GM19397 (cell line): Measurements from ENCODE around the gene DMD.
"Not testable (repeated sequence)": the region's sequence is repeated elsewhere in the genome, so short reads cannot be mapped to it uniquely, and the experiment has no call there.

ENCODE experiments used
- ATAC-seq: cut with Tn5 transposase; IDR thresholded peaks from one replicate; pipeline ENCODE4 v1.9.1; 2021; ENCODE audit warnings: mild to moderate bottlenecking, moderate library complexity; ENCODE audit not compliant: unreplicated experiment

Gene DMD

GRCh38 chrX:31470753-31471152 is 1740.6 kb downstream of the DMD start:
- not testable (repeated sequence) for ATAC-seq

- no peak for ATAC-seq
Measured at GRCh38 chrX:31464306-31464915, 1746.9 kb downstream of the DMD start.

GRCh38 chrX:31461266-31461665 is 1750.1 kb downstream of the DMD start:
- ATAC-seq = no peak

DNA sequence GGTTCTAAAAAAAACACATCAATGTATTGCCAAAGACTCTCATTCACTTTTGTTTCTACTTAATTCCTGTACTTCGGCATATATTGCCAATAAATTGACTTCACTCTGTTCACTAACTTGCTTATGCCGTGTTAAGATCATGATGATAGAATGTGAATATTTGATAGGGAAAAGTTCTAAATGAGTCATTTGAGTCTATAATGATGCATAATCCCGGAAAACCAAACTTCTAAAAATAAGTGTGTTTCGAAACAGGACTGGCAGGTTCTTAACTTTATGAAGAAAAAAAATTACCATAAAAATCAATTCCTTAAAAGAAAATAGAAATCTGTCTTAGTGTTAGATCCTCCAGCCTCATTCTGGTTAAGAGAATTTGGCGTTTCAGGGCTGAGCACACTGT is 1752.0 kb downstream of the DMD start:
- ATAC-seq = no peak

GRCh38 chrX:31449965-31450364 is 1761.4 kb downstream of the DMD start:
- ATAC-seq = no peak

DNA sequence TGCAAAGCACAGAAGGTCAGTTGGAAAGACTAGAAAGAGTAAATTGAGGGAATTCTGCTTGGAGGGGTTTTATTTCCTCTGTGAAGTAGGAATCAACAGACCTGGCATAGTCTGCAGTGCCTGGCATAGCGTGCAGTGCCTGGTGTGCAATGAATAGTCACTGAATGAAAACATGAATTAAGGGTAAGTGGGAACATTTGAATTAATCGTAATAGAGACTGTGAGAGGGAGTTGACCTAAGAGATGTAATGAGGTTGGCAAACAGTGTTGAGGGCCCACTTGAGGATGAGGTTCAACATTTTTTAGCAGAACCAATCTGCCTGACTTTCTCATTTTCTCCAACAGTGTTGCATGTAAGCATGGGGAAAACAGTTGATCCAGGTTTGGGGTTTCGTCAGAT is 1762.3 kb downstream of the DMD start:
- no peak for ATAC-seq

- no peak for ATAC-seq
Measured at GRCh38 chrX:31445542-31445941, 1765.8 kb downstream of the DMD start.

- ATAC-seq = no peak
Measured at GRCh38 chrX:31443654-31444053, 1767.7 kb downstream of the DMD start.

DNA sequence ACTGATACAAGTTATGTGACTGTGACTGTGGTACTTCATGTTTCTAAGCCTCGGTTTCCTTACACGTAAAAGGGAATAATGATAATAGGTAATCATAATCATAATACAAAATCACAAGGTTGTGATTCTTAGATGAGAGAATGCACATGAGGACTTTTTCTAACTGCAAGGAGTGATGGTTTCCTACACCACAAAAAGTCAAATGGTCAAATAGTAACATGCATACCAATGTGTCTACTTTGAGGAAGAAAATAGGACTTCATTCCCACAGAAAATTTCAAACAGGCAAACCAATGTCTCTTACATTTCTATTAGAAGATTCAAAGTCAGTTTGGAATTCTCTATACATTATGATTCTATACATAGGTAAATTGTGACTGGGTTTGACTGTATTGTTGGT is 1770.8 kb downstream of the DMD start:
- no peak for ATAC-seq

DNA sequence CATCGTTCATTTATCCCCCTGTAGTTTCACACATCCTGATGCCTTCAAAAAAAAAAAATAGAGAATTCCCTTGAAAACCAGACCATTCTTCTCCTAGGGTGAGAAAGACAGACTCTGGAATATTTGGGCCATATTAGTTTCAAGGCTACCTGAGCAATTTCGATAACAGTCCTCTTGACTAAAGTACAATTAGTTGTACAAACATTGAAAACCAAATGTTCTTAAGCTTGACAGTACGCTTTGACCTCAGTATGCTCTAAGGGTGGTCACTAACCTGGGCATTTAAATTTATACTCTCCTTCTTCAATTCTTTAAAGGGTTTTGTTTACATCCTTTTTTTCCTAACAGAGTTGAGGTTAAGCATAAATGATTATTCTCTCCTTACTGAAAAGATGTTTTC is 1774.9 kb downstream of the DMD start:
- no peak for ATAC-seq

- ATAC-seq = no peak
Measured at GRCh38 chrX:31435592-31435991, 1775.8 kb downstream of the DMD start.

DNA sequence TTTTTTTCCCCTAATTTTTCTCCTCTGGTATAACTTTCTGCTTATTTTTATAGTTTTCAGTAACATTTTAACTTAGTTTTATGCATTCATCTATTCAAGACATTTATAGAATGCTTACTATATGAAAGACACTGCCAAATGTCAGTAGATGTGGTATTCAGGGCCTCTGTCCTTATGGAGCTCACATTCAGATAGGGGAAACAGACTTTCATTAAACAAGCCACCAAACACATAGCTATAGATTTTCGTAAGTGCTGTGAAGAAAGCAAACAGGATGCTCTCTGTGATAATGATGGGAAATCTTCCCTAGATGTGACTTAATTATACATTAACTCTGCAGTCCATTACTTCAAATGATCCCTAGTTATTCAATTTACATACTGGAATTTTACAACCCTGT is 1777.5 kb downstream of the DMD start:
- no peak for ATAC-seq

DNA sequence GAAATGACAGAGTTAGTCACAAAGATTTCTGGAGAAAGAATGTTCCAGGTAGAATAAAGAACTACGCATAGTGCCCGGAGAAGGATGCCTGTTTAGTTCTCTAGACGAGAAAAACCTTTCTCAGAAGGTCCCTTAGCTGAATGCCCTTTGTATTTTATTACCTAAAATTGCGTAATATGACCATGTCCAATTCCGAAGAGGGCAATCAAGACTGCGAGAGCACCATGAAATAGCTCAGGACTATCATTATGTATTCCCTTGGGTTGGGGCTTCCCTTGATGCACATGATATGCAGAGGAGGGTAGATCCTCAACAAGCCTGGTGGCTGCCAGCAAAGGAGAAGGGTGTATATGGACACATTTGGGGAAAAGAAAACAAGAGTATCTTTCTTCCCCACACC is 1781.4 kb downstream of the DMD start:
- ATAC-seq = no peak

- no peak for ATAC-seq
Measured at GRCh38 chrX:31423609-31424189, 1787.7 kb downstream of the DMD start.

GRCh38 chrX:31421441-31421840 is 1789.9 kb downstream of the DMD start:
- no peak for ATAC-seq

GRCh38 chrX:31420711-31421151 is 1790.6 kb downstream of the DMD start:
- ATAC-seq = no peak

DNA sequence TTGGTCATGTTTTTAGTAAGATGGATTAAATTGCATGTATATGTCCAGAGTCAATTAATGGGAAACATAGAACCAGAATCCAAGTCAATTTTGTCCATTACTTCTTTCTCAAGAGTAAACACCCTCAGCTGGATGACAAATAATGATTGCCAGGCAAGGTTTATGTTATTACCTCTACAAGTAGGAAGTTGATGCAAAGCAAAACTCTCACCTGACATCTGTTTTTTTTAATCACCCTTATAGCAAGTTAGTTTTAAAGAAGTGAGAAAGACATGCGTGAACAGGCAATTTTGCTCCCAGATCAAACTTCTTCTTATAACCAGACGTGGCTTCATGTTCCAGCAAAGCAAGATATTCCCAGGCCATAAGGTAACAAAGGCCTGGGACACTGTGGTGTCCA is 1791.0 kb downstream of the DMD start:
- no peak for ATAC-seq

DNA sequence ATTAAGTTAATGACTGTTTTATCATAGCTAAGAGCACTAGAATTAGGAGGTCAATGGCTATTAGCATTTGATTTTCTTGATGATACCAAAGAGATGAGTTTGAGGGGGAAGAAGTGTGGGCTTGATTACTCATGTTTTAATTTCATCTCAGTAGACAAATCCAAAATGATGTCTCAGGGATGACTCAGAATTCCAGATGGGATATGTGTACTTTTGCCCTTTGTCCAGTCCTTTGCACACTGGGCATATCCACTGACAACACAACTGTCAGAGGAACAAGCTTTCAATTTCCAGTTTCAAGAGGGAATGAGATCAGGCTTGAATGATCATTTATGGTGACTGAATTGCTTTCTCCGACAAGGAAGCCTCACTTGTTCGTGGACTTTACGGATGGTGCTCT is 1814.2 kb downstream of the DMD start:
- no peak for ATAC-seq

DNA sequence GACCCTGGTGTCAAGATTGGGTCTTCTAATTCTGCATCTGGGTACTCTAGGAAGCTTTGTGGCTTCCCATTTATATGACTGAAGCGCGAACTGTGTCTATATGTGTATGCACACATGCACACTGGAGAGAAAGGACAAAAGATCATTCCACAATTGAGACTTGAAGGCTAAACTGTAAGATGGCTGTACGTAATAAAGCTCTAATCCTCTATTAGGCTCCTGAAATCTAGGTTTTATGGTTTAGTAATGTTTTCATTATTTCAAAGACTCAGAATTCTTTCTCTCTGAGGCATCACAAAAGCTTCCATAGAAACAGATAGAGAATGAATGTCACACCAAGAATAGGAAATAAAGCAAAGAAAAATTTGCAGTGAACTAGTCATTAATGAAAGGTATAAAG is 1818.8 kb downstream of the DMD start:
- ATAC-seq = no peak

DNA sequence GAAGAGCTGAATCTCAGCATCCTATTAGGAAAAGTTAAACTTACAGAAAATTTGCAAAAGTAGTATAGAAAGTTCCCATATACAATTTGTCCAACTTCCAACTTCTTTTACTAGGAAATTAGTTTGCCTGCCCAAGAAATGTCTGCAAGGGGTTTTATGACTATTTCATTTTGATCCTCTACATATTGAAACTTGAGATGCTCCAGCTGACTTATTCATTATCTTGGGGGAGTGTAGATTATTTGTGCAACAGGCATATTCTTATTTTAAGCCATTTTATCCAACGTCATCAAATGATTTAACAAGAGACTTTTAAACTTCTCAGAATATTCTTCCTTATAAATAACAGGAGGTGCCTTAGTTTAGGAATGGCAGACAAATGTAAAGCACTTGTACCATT is 1822.4 kb downstream of the DMD start:
- ATAC-seq = no peak

DNA sequence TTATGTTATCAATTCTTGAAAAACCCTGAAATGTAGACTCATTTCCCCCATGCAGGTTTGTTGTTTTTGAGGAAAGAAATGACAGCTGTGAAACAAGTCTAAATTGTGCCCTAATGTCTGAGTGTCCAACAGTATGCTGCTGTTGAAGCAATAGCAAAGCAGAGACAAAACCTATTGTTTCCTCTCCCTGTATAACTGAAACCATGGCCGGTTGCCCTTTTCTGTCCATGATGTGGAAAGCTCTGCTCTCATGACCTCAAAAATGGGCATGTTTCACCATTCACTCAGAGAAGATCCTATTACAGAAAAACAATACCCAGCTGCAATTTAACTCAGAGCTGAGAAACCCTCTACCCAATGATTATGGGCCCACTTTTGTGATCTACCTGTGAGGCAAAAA is 1826.9 kb downstream of the DMD start:
- ATAC-seq = no peak

DNA sequence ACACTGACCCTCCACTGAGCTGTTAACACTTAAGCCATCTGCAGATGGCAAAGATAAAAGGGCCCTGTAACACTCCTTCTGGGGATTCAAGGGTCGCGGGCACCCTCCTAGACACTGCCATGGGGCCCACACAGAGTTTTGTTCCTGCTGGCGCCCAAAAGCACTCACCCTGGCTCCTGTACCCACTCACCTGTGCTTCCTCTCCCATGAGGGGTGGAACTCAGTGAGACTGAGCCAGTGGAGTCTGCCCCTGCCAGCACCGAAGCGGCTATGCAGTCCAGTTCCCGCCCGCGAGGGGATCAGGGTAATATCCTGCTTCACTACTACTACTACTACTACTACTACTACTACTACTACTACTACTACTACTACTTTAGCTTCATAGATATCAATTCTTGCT is 1827.4 kb downstream of the DMD start:
- ATAC-seq = no peak

- ATAC-seq = not testable (repeated sequence)
Measured at GRCh38 chrX:31378973-31379372, 1832.4 kb downstream of the DMD start.
